CD14-positive monocyte (primary cell): Measurements from ENCODE around the gene TBX15. TPM values are rescaled to one million over a fixed set of nuclear protein-coding genes. Genes with fewer than 3 reads are reported as not detected.

Source experiments
- DNase-seq, 3 donors: peaks; one replicate each; pipeline ENCODE4 v3.0.0-alpha.2; 2011 to 2022
- H2AFZ ChIP-seq: 2 replicates; pipeline ENCODE4 v1.6.0; 2012; ENCODE audit warnings: mild to moderate bottlenecking, low read depth, low read length, inconsistent platforms; ENCODE audit not compliant: insufficient read depth, poor library complexity, severe bottlenecking
- H3K27ac ChIP-seq, 2 donors: 1 replicate in 1 of 2; 2 replicates in 1 of 2; pipeline ENCODE4 v1.5.1; 2012 to 2013; ENCODE audit warnings: low read length in 2 of 2, control low read depth in 1 of 2, inconsistent platforms in 1 of 2, low read depth in 1 of 2, mild to moderate bottlenecking in 1 of 2
- H3K27me3 ChIP-seq, 2 donors: one replicate each; pipeline versions ENCODE4 v1.6.0 to v1.6.1; 2011 to 2013; ENCODE audit warnings: low read length in 2 of 2; ENCODE audit not compliant: control insufficient read depth in 2 of 2, insufficient read depth in 2 of 2
- H3K36me3 ChIP-seq, 2 donors: replicated peaks in 1 of 2; 1 replicate in 1 of 2; 2 replicates in 1 of 2; pipeline versions ENCODE4 v1.5.1 to v1.6.1; 2012 to 2013; ENCODE audit warnings: low read length in 2 of 2, control low read depth in 1 of 2, inconsistent platforms in 1 of 2, mild to moderate bottlenecking in 1 of 2; ENCODE audit not compliant: insufficient read depth in 2 of 2, control insufficient read depth in 1 of 2
- H3K4me1 ChIP-seq, 2 donors: 1 replicate in 1 of 2; 2 replicates in 1 of 2; pipeline versions ENCODE4 v1.5.1 to v1.6.1; 2012 to 2013; ENCODE audit warnings: low read length in 2 of 2, control low read depth in 1 of 2, inconsistent platforms in 1 of 2, mild to moderate bottlenecking in 1 of 2, moderate library complexity in 1 of 2; ENCODE audit not compliant: insufficient read depth in 2 of 2, control insufficient read depth in 1 of 2
- H3K4me2 ChIP-seq: replicated peaks from 2 replicates; pipeline ENCODE3; 2012; ENCODE audit warnings: low read length, moderate library complexity, mild to moderate bottlenecking; ENCODE audit not compliant: poor library complexity, severe bottlenecking; ENCODE audit errors: extremely low read depth
- H3K4me3 ChIP-seq, 3 experiments: fragments of 200-600 bp in 1 of 3; sonication (generic) in 1 of 3; replicated peaks in 1 of 3; 1 replicate in 2 of 3; 2 replicates in 1 of 3; pipeline ENCODE4 v1.5.1; 2011 to 2013; ENCODE audit warnings: low read length in 3 of 3, mild to moderate bottlenecking in 3 of 3, control low read depth in 2 of 3, low read depth in 2 of 3, inconsistent platforms in 1 of 3, moderate library complexity in 1 of 3
- H3K79me2 ChIP-seq: 2 replicates; pipeline ENCODE4 v1.6.0; 2012; ENCODE audit warnings: mild to moderate bottlenecking, control low read depth, inconsistent platforms, low read length, moderate library complexity; ENCODE audit not compliant: insufficient read depth
- H3K9ac ChIP-seq: 2 replicates; pipeline ENCODE4 v1.6.0; 2017; ENCODE audit warnings: low read length, mild to moderate bottlenecking; ENCODE audit not compliant: insufficient read depth, poor library complexity, severe bottlenecking
- H3K9me3 ChIP-seq, 2 donors: replicated peaks in 1 of 2; 1 replicate in 1 of 2; 2 replicates in 1 of 2; pipeline versions ENCODE4 v1.5.1 to v1.6.1; 2012 to 2013; ENCODE audit warnings: low read length in 2 of 2, control low read depth in 1 of 2; ENCODE audit not compliant: control insufficient read depth in 1 of 2, insufficient read depth in 1 of 2
- H4K20me1 ChIP-seq: 2 replicates; pipeline ENCODE4 v1.6.0; 2012; ENCODE audit warnings: mild to moderate bottlenecking, low read length, control low read depth, moderate library complexity; ENCODE audit not compliant: insufficient read depth
- H3K27ac Mint-ChIP-seq, 7 donors: one replicate each; pipeline ENCODE4 v1.8.0; 2020; ENCODE audit warnings: mild to moderate bottlenecking in 7 of 7, mixed read lengths in 7 of 7, moderate library complexity in 6 of 7, inconsistent platforms in 2 of 7
- H3K27me3 Mint-ChIP-seq, 3 donors: one replicate each; pipeline ENCODE4 v1.8.0; 2021 to 2022; ENCODE audit warnings: low read depth in 3 of 3, mild to moderate bottlenecking in 3 of 3, mixed read lengths in 3 of 3, moderate library complexity in 3 of 3, inconsistent platforms in 1 of 3
- H3K36me3 Mint-ChIP-seq, 2 donors: one replicate each; pipeline ENCODE4 v1.8.0; 2020; ENCODE audit warnings: mixed read lengths in 2 of 2, inconsistent platforms in 1 of 2, mild to moderate bottlenecking in 1 of 2
- H3K4me1 Mint-ChIP-seq: one replicate; pipeline ENCODE4 v1.8.0; 2020; ENCODE audit warnings: mild to moderate bottlenecking, mixed read lengths
- H3K4me3 Mint-ChIP-seq, 2 donors: one replicate each; pipeline ENCODE4 v1.8.0; 2020; ENCODE audit warnings: mild to moderate bottlenecking in 2 of 2, mixed read lengths in 2 of 2, moderate library complexity in 1 of 2
- H3K9me3 Mint-ChIP-seq, 7 donors: one replicate each; pipeline ENCODE4 v1.8.0; 2020 to 2022; ENCODE audit warnings: mixed read lengths in 7 of 7, mild to moderate bottlenecking in 6 of 7, moderate library complexity in 6 of 7, inconsistent platforms in 2 of 7
- CTCF ChIP-seq: fragments of 200-600 bp; IDR thresholded peaks from one replicate; pipeline ENCODE4 v1.8.0; 2022; ENCODE audit warnings: antibody characterized with exemption, mild to moderate bottlenecking
- WGBS: methylation state at CpG from one replicate; pipeline ENCODE4 v1.1.5; 2013; ENCODE audit warnings: missing lambda C conversion rate; ENCODE audit not compliant: insufficient coverage; 5-methylcytosine and 5-hydroxymethylcytosine counted together
- intact Hi-C, 2 donors: fragments of 100-400 bp; cut with micrococcal nuclease; formaldehyde crosslinking; loops; one replicate each; pipeline versions ENCODE4 v1.15.0 to v1.15.1; 2023
- polyA plus RNA-seq, 3 donors: library from polyadenylated mRNA; depleted of rRNA in 1 of 3; unstranded in 2 of 3; stranded (reverse) in 1 of 3; fragments of 300-500 nt in 2 of 3; fragments of >200 nt in 1 of 3; fragmentation: Illumina TruSeq in 2 of 3; gene quantifications; 1 replicate in 2 of 3; 2 replicates in 1 of 3; pipeline ENCODE4 v1.2.3, GENCODE V29; 2012 to 2021

Gene TBX15
- polyA plus RNA-seq, 3 donors = not detected

GRCh38 chr1:118931876-118932275, 56.3 kb downstream of the TBX15 start:
- WGBS = no CpG with 5 or more reads among the region's 1 CpG
- H3K27me3 Mint-ChIP-seq = no peaks in the 10 kb centered on the region
- Histone ChIP-seq H3K27ac (no peak overlapping the region), H3K9me3 (no peaks in the 10 kb centered on the region), H3K27me3 (no peaks in the 10 kb centered on the region), H4K20me1 (no peaks in the 10 kb centered on the region), H3K36me3 (no peaks in the 10 kb centered on the region), H3K79me2 (no peaks in the 10 kb centered on the region), H3K4me3 (no peak overlapping the region), H3K4me2 (no peak overlapping the region), H3K4me1 (no peaks in the 10 kb centered on the region), H3K9ac (no peak overlapping the region), H2AFZ (no peak overlapping the region)
- no peak for DNase-seq
- H3K36me3 Mint-ChIP-seq = no peaks in the 10 kb centered on the region
- peaks cover 0 to 7% (median 0%) of the 10 kb centered on the region in 7 donors for H3K9me3 Mint-ChIP-seq
- peak overlapping the region in 1 of 7 donors; percentile 69 for H3K27ac Mint-ChIP-seq
- H3K4me1 Mint-ChIP-seq = no peaks in the 10 kb centered on the region
- no peak overlapping the region for H3K4me3 Mint-ChIP-seq
- no peak for TF ChIP-seq CTCF
- intact Hi-C loops = no loop called here

- Mint-ChIP-seq H3K27me3 (peaks cover 0 to 1% (median 0%) of the 10 kb centered on the region in 3 donors), H3K9me3 (peaks cover 0 to 9% (median 0%) of the 10 kb centered on the region in 7 donors), H3K36me3 (no peaks in the 10 kb centered on the region), H3K4me3 (no peak overlapping the region), H3K27ac (no peak overlapping the region), H3K4me1 (no peaks in the 10 kb centered on the region)
- H3K27ac ChIP-seq = no peak overlapping the region
- H3K79me2 ChIP-seq = no peaks in the 10 kb centered on the region
- no peak overlapping the region for H3K9ac ChIP-seq
- no peaks in the 10 kb centered on the region for H3K36me3 ChIP-seq
- intact Hi-C loops = no loop called here
- no peaks in the 10 kb centered on the region for H4K20me1 ChIP-seq
- no peaks in the 10 kb centered on the region for H3K9me3 ChIP-seq
- no peak overlapping the region for H2AFZ ChIP-seq
- no peak overlapping the region for H3K4me2 ChIP-seq
- TF ChIP-seq CTCF = no peak
- WGBS = 50% methylated on average over 1 of the region's 2 CpGs
- H3K4me3 ChIP-seq = no peak overlapping the region
- H3K27me3 ChIP-seq = no peaks in the 10 kb centered on the region
- H3K4me1 ChIP-seq = no peaks in the 10 kb centered on the region
- no peak for DNase-seq
Observed at GRCh38 chr1:118928739-118929554, 59.2 kb downstream of the TBX15 start.
